NCI-H774 (cell line): ENCODE results near the gene UQCC5.

Experiments
- DNase-seq: peaks from one replicate; lab custom pipeline; 2025; lab: John Stamatoyannopoulos, UW

Gene UQCC5

DNA sequence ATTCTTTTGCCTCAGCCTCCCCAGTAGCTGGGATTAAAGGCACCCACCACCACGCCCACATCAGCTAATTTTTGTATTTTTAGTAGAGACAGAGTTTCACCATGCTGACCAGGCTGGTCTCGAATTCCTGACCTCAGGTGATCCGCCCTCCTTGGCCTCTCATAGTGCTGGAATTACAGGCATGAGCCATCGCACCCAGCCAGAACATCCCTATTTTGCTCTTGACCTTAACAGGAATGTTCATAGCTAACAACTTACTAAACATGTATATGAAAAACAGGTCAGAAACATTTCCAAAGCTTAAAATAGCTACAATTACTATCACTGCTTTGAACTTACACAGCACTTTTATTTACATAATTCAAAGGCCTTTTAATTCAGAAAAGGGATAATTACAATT is 33.7 kb downstream of the UQCC5 start:
- DNase-seq = no peak

DNA sequence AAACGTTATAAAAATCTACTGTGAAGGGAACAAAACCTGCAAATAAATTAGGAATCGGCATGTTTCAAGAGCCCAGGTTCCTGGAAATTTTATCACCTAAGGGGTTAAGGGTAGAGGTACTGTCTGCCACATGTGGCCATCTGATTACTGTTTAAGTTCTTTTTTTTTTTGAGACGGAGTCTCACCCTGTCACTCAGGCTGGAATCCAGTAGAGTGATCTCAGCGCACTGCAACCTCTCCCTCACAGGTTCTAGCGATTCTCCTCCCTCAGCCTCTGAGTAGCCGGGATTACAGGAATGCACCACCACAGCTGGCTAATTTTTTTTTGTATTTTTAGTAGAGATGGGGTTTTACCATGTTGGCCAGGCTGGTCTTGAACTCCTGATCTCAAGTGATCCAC is 35.8 kb downstream of the UQCC5 start:
- no peak for DNase-seq

DNA sequence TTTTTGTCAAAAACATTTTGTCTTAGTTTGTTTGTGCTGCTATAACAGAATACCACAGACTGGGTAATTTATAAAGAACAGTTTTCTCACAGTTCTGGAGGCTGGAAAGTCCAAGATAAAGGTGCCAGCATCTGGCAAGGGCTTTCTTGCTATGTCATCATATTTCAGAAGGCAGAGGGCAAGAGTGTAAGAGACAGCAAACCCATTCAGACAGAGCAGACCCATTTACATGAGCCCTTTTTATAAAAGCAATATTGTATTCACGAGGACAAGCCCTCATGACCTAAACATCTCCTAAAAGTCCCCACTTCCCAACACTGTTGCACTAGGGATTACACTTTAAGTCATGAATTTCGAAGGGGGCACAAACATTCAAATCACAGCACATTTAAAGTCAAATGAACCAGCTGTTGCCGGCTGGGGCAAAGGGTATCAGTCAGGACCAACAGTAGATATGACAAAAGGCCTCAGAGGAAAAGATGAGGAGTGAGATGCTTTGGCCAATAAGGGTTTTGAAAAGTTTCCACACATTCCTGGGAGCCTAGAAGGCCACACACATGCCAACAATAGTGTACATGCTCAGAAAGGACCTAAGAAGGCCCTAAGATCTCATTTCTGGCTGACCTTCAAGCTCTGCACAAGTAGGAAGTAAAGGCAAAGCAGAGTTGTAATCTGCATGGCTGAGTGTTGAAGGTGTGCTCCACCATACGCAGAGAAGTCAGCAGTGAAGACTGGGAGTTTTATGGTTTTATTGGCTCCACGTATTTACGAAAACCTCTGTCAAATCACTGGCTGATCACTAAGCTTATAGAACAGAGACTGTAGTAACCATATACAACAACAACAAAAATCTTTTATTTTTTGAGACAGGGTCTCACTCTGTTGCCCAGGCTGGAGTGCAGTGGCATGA is 37.9 kb downstream of the UQCC5 start:
- DNase-seq = no peak
